GM19238 (cell line): ENCODE results near the gene FIBP.

ENCODE experiments used
- DNase-seq: peaks from one replicate; pipeline ENCODE4 v3.0.0; 2011; ENCODE audit warnings: low spot score; ENCODE audit not compliant: insufficient read length

FIBP gene

GRCh38 chr11:65860278-65861164 is 27.8 kb downstream of the FIBP start, which contains the start of gene MUS81:
TSS of gene MUS81 (plus strand) at chr11:65860433. CDS start at chr11:65860754, 321 bp downstream.
- DNase-seq: peak; percentile 93

- DNase-seq: no peak
These were observed 28.4 kb downstream of the FIBP start for GRCh38 chr11:65859812-65860277.

GRCh38 chr11:65859095-65859811 is 29.0 kb downstream of the FIBP start:
- peak; percentile 96 for DNase-seq

- no peak for DNase-seq
These were observed 29.6 kb downstream of the FIBP start for GRCh38 chr11:65858681-65859087.

- DNase-seq: peak; percentile 83
These were observed 30.2 kb downstream of the FIBP start, which contains the start of gene CFL1 for GRCh38 chr11:65857853-65858680. TSS of gene CFL1 (minus strand) at chr11:65858180. CDS start at chr11:65858099, 81 bp downstream.

GRCh38 chr11:65857500-65857852 is 30.8 kb downstream of the FIBP start:
- DNase-seq: no peak

- DNase-seq: peak; percentile 76
These were observed 31.4 kb downstream of the FIBP start for GRCh38 chr11:65856689-65857499.

GRCh38 chr11:65855927-65856363 is 32.3 kb downstream of the FIBP start:
- DNase-seq: no peak

- no peak for DNase-seq
These were observed 33.1 kb downstream of the FIBP start for GRCh38 chr11:65854852-65855837.

GRCh38 chr11:65854161-65854592 is 34.1 kb downstream of the FIBP start:
- no peak for DNase-seq

GRCh38 chr11:65853246-65853979 is 34.9 kb downstream of the FIBP start:
- no peak for DNase-seq

GRCh38 chr11:65852508-65853245 is 35.6 kb downstream of the FIBP start:
- no peak for DNase-seq

- no peak for DNase-seq
These were observed 36.3 kb downstream of the FIBP start for GRCh38 chr11:65851811-65852507.

GRCh38 chr11:65851083-65851579 is 37.1 kb downstream of the FIBP start:
- DNase-seq: no peak

- DNase-seq: no peak
These were observed 37.8 kb downstream of the FIBP start for GRCh38 chr11:65850217-65851082.

GRCh38 chr11:65849771-65850216 is 38.5 kb downstream of the FIBP start:
- DNase-seq: no peak
